K562 (cell line): ENCODE measurements around the gene SLC1A5. TPM values are rescaled to one million over a fixed set of nuclear protein-coding genes. Genes with fewer than 3 reads are reported as not detected.

Experiments
- ARID3A ChIP-seq: IDR thresholded peaks from 2 replicates; pipeline ENCODE4 v1.6.1; 2012; ENCODE audit warnings: low read depth, low read length, improper control_type of control experiment, borderline replicate concordance
- BACH1 ChIP-seq: fragments of 200-800 bp; sonication (Bioruptor generic); IDR thresholded peaks from 2 replicates; pipeline ENCODE4 v1.6.1; 2016; ENCODE audit warnings: missing genetic modification characterization, missing compliant biosample characterization
- BDP1 ChIP-seq: IDR thresholded peaks from 3 replicates; pipeline ENCODE4 v1.6.1; 2011; ENCODE audit not compliant: insufficient read length, insufficient read depth
- E2F5 ChIP-seq: sonication (generic); formaldehyde crosslinking; IDR thresholded peaks from 2 replicates; pipeline ENCODE4 v1.8.0; 2022; ENCODE audit warnings: mild to moderate bottlenecking, missing genetic modification reagents
- GTF3C2 ChIP-seq: IDR thresholded peaks from 3 replicates; pipeline ENCODE4 v1.6.1; 2011; ENCODE audit warnings: borderline replicate concordance, mild to moderate bottlenecking, moderate library complexity; ENCODE audit not compliant: insufficient read length; ENCODE audit errors: extremely low read depth
- HDGF ChIP-seq: fragments of 450-650 bp; IDR thresholded peaks from 2 replicates; pipeline ENCODE4 v1.6.1; 2016
- MAFK ChIP-seq: IDR thresholded peaks from 2 replicates; pipeline ENCODE4 v1.6.1; 2011; ENCODE audit warnings: low read length, improper control_type of control experiment
- MAZ ChIP-seq, 2 experiments: fragments of 450-650 bp in 1 of 2; sonication (generic) in 1 of 2; formaldehyde crosslinking; IDR thresholded peaks in 1 of 2; conservative IDR thresholded peaks in 1 of 2; 2 replicates each; pipeline versions ENCODE4 v1.4.0 to v1.5.0; 2020; ENCODE audit warnings: mild to moderate bottlenecking in 1 of 2, missing genetic modification reagents in 1 of 2
- MTA3 ChIP-seq: fragments of 450-650 bp; formaldehyde crosslinking; IDR thresholded peaks from 2 replicates; pipeline ENCODE4 v1.6.1; 2017; ENCODE audit warnings: mild to moderate bottlenecking, borderline replicate concordance
- NCOA2 ChIP-seq, 2 experiments: fragments of 450-650 bp; IDR thresholded peaks; 2 replicates each; pipeline ENCODE4 v1.6.1; 2018; ENCODE audit warnings: mild to moderate bottlenecking in 2 of 2, moderate library complexity in 1 of 2; ENCODE audit not compliant: partially characterized antibody in 2 of 2
- POLR2H ChIP-seq: IDR thresholded peaks from 2 replicates; pipeline ENCODE4 v1.6.1; 2016; ENCODE audit warnings: missing genetic modification characterization, low read depth, mild to moderate bottlenecking, control low read depth, missing compliant biosample characterization, moderate library complexity
- POU5F1 ChIP-seq: fragments of 150-350 bp; IDR thresholded peaks from 2 replicates; pipeline ENCODE4 v1.6.1; 2014; ENCODE audit warnings: borderline replicate concordance, low read length, low read depth, mild to moderate bottlenecking; ENCODE audit not compliant: partially characterized antibody
- PRPF4 ChIP-seq: fragments of 200-400 bp; formaldehyde crosslinking; IDR thresholded peaks from one replicate; pipeline ENCODE4 v1.6.1; 2017; ENCODE audit warnings: low read length, low read depth, mild to moderate bottlenecking; ENCODE audit not compliant: insufficient read depth, poor library complexity, severe bottlenecking
- RBM22 ChIP-seq: fragments of 200-400 bp; formaldehyde crosslinking; IDR thresholded peaks from 2 replicates; pipeline ENCODE4 v1.6.1; 2018; ENCODE audit warnings: low read length, low read depth; ENCODE audit not compliant: poor library complexity, severe bottlenecking
- RUNX1 ChIP-seq: sonication (generic); IDR thresholded peaks from 2 replicates; pipeline ENCODE4 v1.6.1; 2016; ENCODE audit warnings: antibody characterized with exemption, low read depth
- SIN3B ChIP-seq: fragments of 450-650 bp; IDR thresholded peaks from 2 replicates; pipeline ENCODE4 v1.6.1; 2017; ENCODE audit warnings: low read depth, mild to moderate bottlenecking, moderate library complexity
- SREBF2 ChIP-seq: sonication (generic); formaldehyde crosslinking; IDR thresholded peaks from 2 replicates; pipeline ENCODE4 v1.4.0; 2020; ENCODE audit warnings: mild to moderate bottlenecking, missing genetic modification reagents
- SRSF1 ChIP-seq: fragments of 200-400 bp; formaldehyde crosslinking; IDR thresholded peaks from 2 replicates; pipeline ENCODE4 v1.6.1; 2017; ENCODE audit warnings: mild to moderate bottlenecking, low read depth, low read length, moderate library complexity
- ZBTB26 ChIP-seq: fragments of 450-650 bp; formaldehyde crosslinking; IDR thresholded peaks from 2 replicates; pipeline ENCODE4 v1.4.0; 2022; ENCODE audit warnings: missing genetic modification characterization
- ZNF174 ChIP-seq: fragments of 250-450 bp; sonication (Bioruptor Pico); IDR thresholded peaks from 2 replicates; pipeline ENCODE4 v1.4.0; 2020; ENCODE audit warnings: mild to moderate bottlenecking
- ZNF561 ChIP-seq: fragments of 450-650 bp; formaldehyde crosslinking; conservative IDR thresholded peaks from 2 replicates; pipeline ENCODE4 v1.4.0; 2020; ENCODE audit warnings: mild to moderate bottlenecking, moderate library complexity
- polyA plus RNA-seq, 8 experiments: library from polyadenylated mRNA; depleted of rRNA in 4 of 8; stranded (reverse) in 5 of 8; unstranded in 3 of 8; fragments of >200 nt; fragmentation: Nextera tagmentation in 2 of 8; fragmentation: Illumina TruSeq in 1 of 8; extraction: Ambion mirVana in 2 of 8; extraction: Trizol in 1 of 8; gene quantifications; 2 replicates each; pipeline versions ENCODE4 v1.2.1 to v1.2.3, GENCODE V29; 2011 to 2014; ENCODE audit warnings: inconsistent platforms in 1 of 8, missing spikeins in 1 of 8
- total RNA-seq, 7 experiments: library from RNA; depleted of rRNA in 6 of 7; stranded (reverse); fragments of >200 nt in 6 of 7; fragmentation: Illumina TruSeq in 2 of 7; extraction: Trizol in 2 of 7; gene quantifications; 2 replicates each; pipeline versions ENCODE4 v1.2.1 to v1.2.3, GENCODE V29; 2011 to 2021; ENCODE audit warnings: low replicate concordance in 1 of 7

The SLC1A5 gene
- total and polyA plus RNA-seq, 9 of the 15 experiments (the other 6 are each of a cell fraction or from before 2014, with no cell fraction given), result 31.2 to 417 (median 134) TPM

GRCh38 chr19:46786236-46787039 is 2.0 kb downstream of the SLC1A5 start (continued):
- TF ChIP-seq GTF3C2 (no peak), BACH1 (peak; percentile 95), HDGF (no peak), RBM22 (no peak), NCOA2 (IDR thresholded peaks at IDR 0.05; ENCODE audit: partially characterized antibody in 2 of 2) (no peak), BDP1 (no peak), ARID3A (no peak), SRSF1 (no peak), ZBTB26 (no peak), MTA3 (peak; percentile 94), POU5F1 (no peak), SIN3B (no peak), RUNX1 (no peak), SREBF2 (CRISPR knock-in tag) (no peak), ZNF174 (CRISPR knock-in tag) (no peak), E2F5 (CRISPR knock-in tag) (0 out of 2 replicates have a peak, but pooled peaks have one; percentile 7), MAZ (CRISPR knock-in tag; conservative IDR thresholded peaks at IDR 0.05 in 1 of 2, IDR thresholded peaks at IDR 0.05 in 1 of 2) (peak; percentile 80 to 90), ZNF561 (no peak), PRPF4 (no peak), MAFK (peak; percentile 90), POLR2H (tag) (peak; percentile 73)
